NCI-H2081 (cell line): ENCODE results near the gene VMO1.

ENCODE experiments used
- DNase-seq, 2 experiments: peaks; one replicate each; lab custom pipeline; 2025; lab: John Stamatoyannopoulos, UW

Gene VMO1

GRCh38 chr17:4764595-4764994 is 21.6 kb downstream of the VMO1 start:
- DNase-seq = no peak

GRCh38 chr17:4759776-4760236 is 26.4 kb downstream of the VMO1 start:
- no peak for DNase-seq

GRCh38 chr17:4753392-4753791 is 32.8 kb downstream of the VMO1 start:
- no peak for DNase-seq

- DNase-seq = no peak
These were observed 34.2 kb downstream of the VMO1 start for GRCh38 chr17:4751932-4752331.

- no peak for DNase-seq
These were observed 35.6 kb downstream of the VMO1 start for GRCh38 chr17:4750606-4751005.

- DNase-seq = no peak
These were observed 37.5 kb downstream of the VMO1 start for GRCh38 chr17:4748686-4749085.

GRCh38 chr17:4747847-4748246 is 38.3 kb downstream of the VMO1 start:
- DNase-seq = no peak

- DNase-seq = no peak
These were observed 40.9 kb downstream of the VMO1 start for GRCh38 chr17:4744999-4745969.

- no peak for DNase-seq
These were observed 42.3 kb downstream of the VMO1 start for GRCh38 chr17:4743898-4744297.

- no peak for DNase-seq
These were observed 42.9 kb downstream of the VMO1 start for GRCh38 chr17:4743216-4743615.

GRCh38 chr17:4742629-4743028 is 43.5 kb downstream of the VMO1 start:
- DNase-seq = no peak

GRCh38 chr17:4742133-4742532 is 44.0 kb downstream of the VMO1 start:
- DNase-seq = no peak

- no peak for DNase-seq
These were observed 44.6 kb downstream of the VMO1 start for GRCh38 chr17:4741544-4741943.

- no peak for DNase-seq
These were observed 45.6 kb downstream of the VMO1 start for GRCh38 chr17:4740584-4740983.

GRCh38 chr17:4740025-4740351 is 46.2 kb downstream of the VMO1 start:
- no peak for DNase-seq

- peak in 1 of 2 experiments; percentile 2 for DNase-seq
These were observed 46.8 kb downstream of the VMO1 start, which contains the start of the genes CXCL16 and ZMYND15 for GRCh38 chr17:4739122-4740024. Gene CXCL16, minus strand, starts transcription at chr17:4739928. Its CDS starts 589 bp downstream, at chr17:4739339. Gene ZMYND15, plus strand, starts transcription at chr17:4739833. Its CDS starts 716 bp downstream, at chr17:4740549.

- no peak for DNase-seq
These were observed 47.7 kb downstream of the VMO1 start for GRCh38 chr17:4738136-4739121.

- no peak for DNase-seq
These were observed 50.1 kb downstream of the VMO1 start for GRCh38 chr17:4735876-4736651.
